ENCODE results near the gene ZNF273. TPM values are rescaled to one million over a fixed set of nuclear protein-coding genes. Genes with fewer than 3 reads are reported as not detected.

ZNF273 gene
- total RNA-seq, 4 donors from 2014 or later, result 2.7 to 8.3 (median 3.4) TPM

- peak; percentile 92 for DNase-seq (ENCODE audit: extremely low spot score)
- Histone ChIP-seq H3K4me3 (peak overlapping the region; percentile 63 to 67 (median 64)), H3K36me3 (no peaks in the 10 kb centered on the region), H3K9me3 (no peaks in the 10 kb centered on the region), H3K27ac (replicated peaks in 1 of 4) (peak overlapping the region; percentile 57 to 74 (median 62)), H3K4me1 (peaks cover 0 to 30% (median 21%) of the 10 kb centered on the region in 4 donors), H3K27me3 (no peaks in the 10 kb centered on the region)
- intact Hi-C loops (cut with DNase I), result loop anchor here (10.0 kb wide), 1 partner anchor 218 kb away; the partner anchor contains the start of gene ZNF107
- peak in 1 of 2 donors; percentile 79 for TF ChIP-seq POLR2AphosphoS5 (IDR thresholded peaks at IDR 0.05)
- no peak for TF ChIP-seq POLR2A (IDR thresholded peaks at IDR 0.05; ENCODE audit: low read depth)
- 3% methylated on average over 32 of the region's 55 CpGs for WGBS
Observed at GRCh38 chr7:64882341-64883112, 20.5 kb upstream of the ZNF273 start.

GRCh38 chr7:64883113-64883905, 19.8 kb upstream of the ZNF273 start:
- H3K27me3 ChIP-seq, result no peaks in the 10 kb centered on the region
- no peaks in the 10 kb centered on the region for H3K9me3 ChIP-seq
- TF ChIP-seq CTCF (IDR thresholded peaks at IDR 0.05) (no peak), POLR2A (IDR thresholded peaks at IDR 0.05; ENCODE audit: low read depth) (no peak), EP300 (IDR thresholded peaks at IDR 0.05) (no peak), POLR2AphosphoS5 (IDR thresholded peaks at IDR 0.05) (no peak)
- 52% methylated on average over 37 of the region's 38 CpGs for WGBS
- H3K4me3 ChIP-seq, result peak overlapping the region; percentile 63 to 67 (median 64)
- H3K36me3 ChIP-seq, result no peaks in the 10 kb centered on the region
- DNase-seq (ENCODE audit: extremely low spot score), result peak; percentile 87
- peak overlapping the region in 3 of 4 donors; percentile 60 to 74 (median 65) for H3K27ac ChIP-seq (replicated peaks in 1 of 4)
- intact Hi-C loops (cut with DNase I), result loop anchor here (10.0 kb wide), 1 partner anchor 219 kb away; the partner anchor contains the start of gene ZNF107
- H3K4me1 ChIP-seq, result peaks cover 6 to 34% (median 26%) of the 10 kb centered on the region in 4 donors

DNA sequence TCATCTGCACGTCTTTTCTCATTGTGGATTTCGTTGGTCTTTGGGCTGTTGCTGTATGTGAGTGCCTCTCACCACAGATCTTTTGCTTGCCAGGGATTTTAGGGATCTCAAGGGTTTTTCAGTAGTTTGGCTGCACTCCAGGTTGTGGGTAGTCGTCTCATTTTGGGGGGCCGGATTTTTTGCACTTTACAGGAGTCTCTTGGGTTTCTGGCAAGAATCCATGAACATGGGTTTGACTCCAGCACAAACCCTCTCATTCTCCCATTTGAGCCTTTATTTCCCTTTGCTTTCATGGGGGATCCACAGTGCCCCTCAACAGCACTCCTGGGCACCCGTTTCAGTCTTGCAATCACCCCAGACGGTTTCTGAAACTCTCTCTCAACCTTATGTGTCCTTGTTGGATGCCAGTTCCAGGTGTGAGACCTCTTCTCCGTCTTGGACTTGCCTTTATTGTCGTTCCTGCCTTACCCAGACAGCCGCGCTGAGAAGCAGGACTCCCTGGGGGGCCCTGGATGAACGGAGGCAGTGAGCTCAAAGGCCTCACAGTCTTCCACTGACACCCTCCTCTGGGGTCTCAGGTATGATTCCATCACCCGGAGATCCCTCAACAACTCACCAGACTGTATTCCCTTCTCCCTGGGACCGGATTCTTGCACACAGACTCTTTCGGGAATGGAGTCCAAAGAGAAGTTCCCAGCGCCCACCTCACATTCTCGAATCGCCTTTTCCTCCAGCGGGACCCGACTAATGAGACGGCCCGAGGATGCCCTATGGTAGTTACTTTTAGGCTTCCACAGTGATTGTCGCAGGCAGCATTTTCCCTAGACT, 18.8 kb upstream of the ZNF273 start:
- peak; percentile 53 for DNase-seq (ENCODE audit: extremely low spot score)
- H3K4me1 ChIP-seq, result peaks cover 13 to 44% (median 36%) of the 10 kb centered on the region in 4 donors
- no peaks in the 10 kb centered on the region for H3K9me3 ChIP-seq
- H3K4me3 ChIP-seq, result no peak overlapping the region
- H3K27me3 ChIP-seq, result no peaks in the 10 kb centered on the region
- H3K27ac ChIP-seq (replicated peaks in 1 of 4), result no peak overlapping the region
- WGBS, result 91% methylated on average over 22 of the region's 22 CpGs
- no peaks in the 10 kb centered on the region for H3K36me3 ChIP-seq
- intact Hi-C loops (cut with DNase I), result loop anchor here (10.0 kb wide), 1 partner anchor 219 kb away; the partner anchor contains the start of gene ZNF107
- no peak for TF ChIP-seq EP300 (IDR thresholded peaks at IDR 0.05)
- no peak for TF ChIP-seq POLR2AphosphoS5 (IDR thresholded peaks at IDR 0.05)
- no peak for TF ChIP-seq CTCF (IDR thresholded peaks at IDR 0.05)
- no peak for TF ChIP-seq POLR2A (IDR thresholded peaks at IDR 0.05; ENCODE audit: low read depth)

- DNase-seq (ENCODE audit: extremely low spot score), result peak; percentile 10
- TF ChIP-seq POLR2AphosphoS5 (IDR thresholded peaks at IDR 0.05) (no peak), CTCF (IDR thresholded peaks at IDR 0.05) (no peak), EP300 (IDR thresholded peaks at IDR 0.05) (no peak), POLR2A (IDR thresholded peaks at IDR 0.05; ENCODE audit: low read depth) (no peak)
- Histone ChIP-seq H3K27me3 (no peaks in the 10 kb centered on the region), H3K27ac (replicated peaks in 1 of 4) (no peak overlapping the region), H3K9me3 (no peaks in the 10 kb centered on the region), H3K4me1 (peaks cover 19 to 51% (median 42%) of the 10 kb centered on the region in 4 donors), H3K4me3 (no peak overlapping the region), H3K36me3 (no peaks in the 10 kb centered on the region)
- intact Hi-C loops (cut with DNase I), result loop anchor here (10.0 kb wide), 1 partner anchor 220 kb away; the partner anchor contains the start of gene ZNF107
- 94% methylated on average over 2 of the region's 19 CpGs for WGBS
Observed at GRCh38 chr7:64884913-64885370, 18.1 kb upstream of the ZNF273 start.
